IMR-90 (cell line): ENCODE data around the gene RADX. TPM values are rescaled to one million over a fixed set of nuclear protein-coding genes. Genes with fewer than 3 reads are reported as not detected.
"Not testable (repeated sequence)": the region's sequence is repeated elsewhere in the genome, so short reads cannot be mapped to it uniquely, and the experiment has no call there.

Experiments
- ATAC-seq: fragments of 200-7000 bp; cut with Tn5 transposase; 2 replicates; pipeline ENCODE4 v1.9.1; 2020; ENCODE audit warnings: low read depth, mild to moderate bottlenecking, moderate library complexity
- BruUV-seq: library from RNA; stranded (reverse); fragments of 400-500 nt; replicated peaks from 2 replicates; lab custom pipeline; 2021; lab: Mats Ljungman, UMichigan
- CTCF ChIA-PET: fragments of 300-600 bp; formaldehyde crosslinking; extraction: SDS; loops from one replicate; lab custom pipeline; 2021; ENCODE audit warnings: antibody characterized with exemption; lab: Yijun Ruan, JAX
- POLR2A ChIA-PET: fragments of 300-600 bp; sonication (Branson Sonifier 250); formaldehyde crosslinking; loops from one replicate; lab custom pipeline; 2022; ENCODE audit warnings: antibody characterized with exemption; ENCODE audit not compliant: unreplicated experiment; lab: Charles Lee
- DNase-seq: peaks from one replicate; pipeline ENCODE4 v3.0.0; 2013
- H2AFZ ChIP-seq: replicated peaks from 2 replicates; pipeline ENCODE3; 2013; ENCODE audit warnings: low read length, mild to moderate bottlenecking; ENCODE audit not compliant: poor library complexity
- H2AK5ac ChIP-seq: 2 replicates; pipeline ENCODE4 v1.6.1; 2013; ENCODE audit warnings: low read depth, low read length, inconsistent platforms
- H2AK9ac ChIP-seq: replicated peaks from 2 replicates; pipeline ENCODE3; 2013; ENCODE audit warnings: mild to moderate bottlenecking, low read depth, low read length, moderate library complexity; ENCODE audit not compliant: poor library complexity
- H2BK120ac ChIP-seq: 2 replicates; pipeline ENCODE4 v1.6.1; 2013; ENCODE audit warnings: low read depth, low read length, inconsistent platforms
- H2BK15ac ChIP-seq: 3 replicates; pipeline ENCODE4 v1.6.1; 2013; ENCODE audit warnings: low read depth, low read length, inconsistent platforms
- H2BK20ac ChIP-seq: 2 replicates; pipeline ENCODE4 v1.6.1; 2013; ENCODE audit warnings: low read depth, mild to moderate bottlenecking, inconsistent platforms, low read length, moderate library complexity
- H2BK5ac ChIP-seq: 2 replicates; pipeline ENCODE4 v1.6.1; 2013; ENCODE audit warnings: mild to moderate bottlenecking, low read depth, low read length, inconsistent platforms; ENCODE audit not compliant: poor library complexity, severe bottlenecking
- H3K14ac ChIP-seq: replicated peaks from 2 replicates; pipeline ENCODE4 v1.6.1; 2013; ENCODE audit warnings: low read depth, low read length, inconsistent platforms
- H3K18ac ChIP-seq: 2 replicates; pipeline ENCODE4 v1.6.1; 2013; ENCODE audit warnings: low read depth, low read length, control low read depth
- H3K23ac ChIP-seq: 2 replicates; pipeline ENCODE4 v1.6.1; 2013; ENCODE audit warnings: low read depth, low read length, inconsistent platforms
- H3K27ac ChIP-seq: 2 replicates; pipeline ENCODE4 v1.5.1; 2013; ENCODE audit warnings: mild to moderate bottlenecking, control low read depth, low read length; ENCODE audit not compliant: insufficient read depth
- H3K27me3 ChIP-seq: 2 replicates; pipeline ENCODE4 v1.6.1; 2013; ENCODE audit warnings: low read length; ENCODE audit not compliant: control insufficient read depth, insufficient read depth
- H3K36me3 ChIP-seq: 2 replicates; pipeline ENCODE4 v1.6.1; 2013; ENCODE audit warnings: low read length, mixed read lengths; ENCODE audit not compliant: control insufficient read depth, insufficient read depth
- H3K4ac ChIP-seq: 2 replicates; pipeline ENCODE4 v1.6.1; 2013; ENCODE audit warnings: low read depth, low read length, inconsistent platforms
- H3K4me1 ChIP-seq: 2 replicates; pipeline ENCODE4 v1.6.1; 2013; ENCODE audit warnings: low read length, mixed read lengths; ENCODE audit not compliant: control insufficient read depth, insufficient read depth
- H3K4me2 ChIP-seq: 2 replicates; pipeline ENCODE4 v1.6.1; 2013; ENCODE audit warnings: low read depth, mild to moderate bottlenecking, control low read depth, low read length, moderate library complexity
- H3K4me3 ChIP-seq: 2 replicates; pipeline ENCODE4 v1.5.1; 2013; ENCODE audit warnings: low read depth, mild to moderate bottlenecking, control low read depth, low read length, moderate library complexity; ENCODE audit not compliant: insufficient read depth
- H3K56ac ChIP-seq: 2 replicates; pipeline ENCODE4 v1.6.1; 2013; ENCODE audit warnings: low read length, inconsistent platforms; ENCODE audit not compliant: insufficient read depth; ENCODE audit errors: extremely low read depth
- H3K79me1 ChIP-seq, 2 experiments: 2 replicates each; pipeline ENCODE4 v1.6.1; 2013; ENCODE audit warnings: low read length in 2 of 2, inconsistent platforms in 1 of 2, low read depth in 1 of 2
- H3K9ac ChIP-seq: 2 replicates; pipeline ENCODE4 v1.6.1; 2013; ENCODE audit warnings: low read depth, low read length, control low read depth
- H3K9me1 ChIP-seq: 2 replicates; pipeline ENCODE4 v1.6.1; 2013; ENCODE audit warnings: low read length, inconsistent platforms; ENCODE audit not compliant: insufficient read depth
- H3K9me3 ChIP-seq: 2 replicates; pipeline ENCODE4 v1.6.1; 2013; ENCODE audit warnings: low read length; ENCODE audit not compliant: control insufficient read depth, insufficient read depth
- H4K20me1 ChIP-seq: 2 replicates; pipeline ENCODE4 v1.6.1; 2013; ENCODE audit warnings: low read length, inconsistent platforms; ENCODE audit not compliant: insufficient read depth
- H4K5ac ChIP-seq: 2 replicates; pipeline ENCODE4 v1.6.1; 2013; ENCODE audit warnings: mild to moderate bottlenecking, low read depth, low read length, control low read depth
- H4K8ac ChIP-seq, 2 experiments: 2 replicates each; pipeline ENCODE4 v1.6.1; 2013; ENCODE audit warnings: low read depth in 2 of 2, low read length in 2 of 2, control low read depth in 1 of 2, inconsistent platforms in 1 of 2
- H4K91ac ChIP-seq: 2 replicates; pipeline ENCODE4 v1.6.1; 2013; ENCODE audit warnings: low read depth, low read length, inconsistent platforms; ENCODE audit not compliant: insufficient read depth
- WGBS, 2 experiments: methylation state at CpG; one replicate each; pipeline versions ENCODE4 v1.1.5 to v1.1.7; 2013; ENCODE audit warnings: missing lambda C conversion rate in 2 of 2; ENCODE audit not compliant: insufficient read length in 1 of 2; ENCODE audit errors: extremely low coverage in 2 of 2; 5-methylcytosine and 5-hydroxymethylcytosine counted together
- dilution Hi-C: fragments of 300-500 bp; cut with HindIII; formaldehyde crosslinking; loops from one replicate; pipeline ENCODE4 v1.14.3; 2018; ENCODE audit warnings: low sequenced_read_pairs; ENCODE audit not compliant: unreplicated experiment
- in situ Hi-C: fragments of 300-500 bp; cut with MboI; formaldehyde crosslinking; loops from 3 replicates; pipeline ENCODE4 v1.14.3; 2019; ENCODE audit warnings: low sequenced_read_pairs, inconsistent platforms, mixed read lengths
- intact Hi-C: fragments of 100-400 bp; cut with micrococcal nuclease; formaldehyde crosslinking; loops from 2 replicates; pipeline ENCODE4 v1.10.0; 2022
- polyA plus RNA-seq, 3 experiments: library from polyadenylated mRNA; depleted of rRNA; stranded (reverse); fragments of >200 nt; gene quantifications; 2 replicates each; pipeline ENCODE4 v1.2.3, GENCODE V29; 2012; ENCODE audit warnings: low replicate concordance in 1 of 3
- total RNA-seq: library from RNA; depleted of rRNA; stranded (reverse); fragments of >200 nt; gene quantifications from 2 replicates; pipeline ENCODE4 v1.2.3, GENCODE V29; 2012
- TF ChIP-seq, protein P1 (sequence below): conservative IDR thresholded peaks from 2 replicates; pipeline ENCODE4 v1.5.1; 2012; ENCODE audit warnings: mild to moderate bottlenecking, low read depth, low read length, improper control_type of control experiment

Gene RADX
- total and polyA plus RNA-seq, 2 of the 4 experiments (the other 2 are of a cell fraction): 1.6 to 1.8 TPM

DNA sequence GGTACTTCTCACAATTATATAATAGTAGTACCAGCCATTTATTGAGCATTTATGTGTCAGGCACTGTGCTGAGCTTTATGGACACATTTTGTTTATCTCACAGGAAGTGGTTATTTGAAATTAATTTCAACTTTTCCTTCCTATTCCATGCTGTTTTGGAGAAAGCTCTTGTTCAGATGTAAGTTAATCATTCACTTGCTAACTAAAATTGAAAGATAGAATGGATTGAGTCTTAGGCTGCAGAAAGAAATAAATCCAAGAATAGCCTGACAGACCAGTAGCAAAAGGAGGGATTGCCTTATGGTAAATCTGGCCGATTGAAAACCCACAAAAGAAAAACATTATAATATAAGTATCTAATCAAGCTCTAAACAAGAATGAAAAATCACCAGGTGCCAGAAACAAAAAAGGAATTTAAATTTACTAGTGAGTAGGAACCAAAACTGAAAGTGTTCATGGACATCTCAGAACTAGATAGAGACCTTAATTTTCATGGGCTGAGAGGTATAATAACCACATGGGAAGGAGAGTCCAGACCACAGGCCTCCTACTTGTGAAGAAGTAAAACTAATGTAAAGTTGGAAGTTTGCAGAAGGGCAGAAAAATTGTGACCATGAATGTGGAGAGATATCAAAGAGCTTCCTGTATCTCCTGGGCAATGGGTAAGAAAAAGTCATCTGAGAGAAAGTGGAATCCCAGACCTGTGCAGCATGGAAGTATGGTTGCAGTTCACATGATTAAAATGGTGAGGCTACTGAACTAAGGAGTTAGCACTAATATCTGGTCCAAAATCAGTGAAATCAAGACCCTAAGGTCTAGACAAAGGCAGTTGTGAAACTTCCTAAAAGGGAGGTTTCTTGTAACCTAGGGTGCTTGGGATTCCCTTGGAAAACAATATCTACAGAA lies 38.0 kb downstream of the RADX start (continued):
- TF ChIP-seq, protein P1, sequence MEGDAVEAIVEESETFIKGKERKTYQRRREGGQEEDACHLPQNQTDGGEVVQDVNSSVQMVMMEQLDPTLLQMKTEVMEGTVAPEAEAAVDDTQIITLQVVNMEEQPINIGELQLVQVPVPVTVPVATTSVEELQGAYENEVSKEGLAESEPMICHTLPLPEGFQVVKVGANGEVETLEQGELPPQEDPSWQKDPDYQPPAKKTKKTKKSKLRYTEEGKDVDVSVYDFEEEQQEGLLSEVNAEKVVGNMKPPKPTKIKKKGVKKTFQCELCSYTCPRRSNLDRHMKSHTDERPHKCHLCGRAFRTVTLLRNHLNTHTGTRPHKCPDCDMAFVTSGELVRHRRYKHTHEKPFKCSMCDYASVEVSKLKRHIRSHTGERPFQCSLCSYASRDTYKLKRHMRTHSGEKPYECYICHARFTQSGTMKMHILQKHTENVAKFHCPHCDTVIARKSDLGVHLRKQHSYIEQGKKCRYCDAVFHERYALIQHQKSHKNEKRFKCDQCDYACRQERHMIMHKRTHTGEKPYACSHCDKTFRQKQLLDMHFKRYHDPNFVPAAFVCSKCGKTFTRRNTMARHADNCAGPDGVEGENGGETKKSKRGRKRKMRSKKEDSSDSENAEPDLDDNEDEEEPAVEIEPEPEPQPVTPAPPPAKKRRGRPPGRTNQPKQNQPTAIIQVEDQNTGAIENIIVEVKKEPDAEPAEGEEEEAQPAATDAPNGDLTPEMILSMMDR: no peak

DNA sequence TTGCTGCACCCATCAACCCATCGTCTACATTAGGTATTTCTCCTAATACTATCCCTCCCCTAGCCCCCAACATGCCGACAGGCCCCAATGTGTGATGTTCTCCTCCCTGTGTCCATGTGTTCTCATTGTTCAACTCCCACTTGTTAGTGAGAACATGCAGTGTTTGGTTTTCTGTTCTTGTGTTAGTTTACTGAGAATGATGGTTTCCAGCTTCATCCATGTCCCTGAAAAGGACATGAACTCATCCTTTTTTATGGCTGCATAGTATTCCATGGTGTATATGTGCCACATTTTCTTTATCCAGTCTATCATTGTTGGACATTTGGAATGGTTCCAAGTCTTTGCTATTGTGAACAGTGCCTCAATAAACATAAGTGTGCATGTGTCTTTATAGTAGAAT lies 41.8 kb downstream of the RADX start:
- H3K18ac ChIP-seq, in situ Hi-C loops, H4K20me1 ChIP-seq, H3K9me1 ChIP-seq, ATAC-seq, POLR2A ChIA-PET, H2BK20ac ChIP-seq, DNase-seq, H2AFZ ChIP-seq, H2BK120ac ChIP-seq, H2AK9ac ChIP-seq, intact Hi-C loops, H2BK5ac ChIP-seq, H3K56ac ChIP-seq, H3K79me1 ChIP-seq, H3K4me3 ChIP-seq, H3K9ac ChIP-seq, H4K5ac ChIP-seq, H3K27ac ChIP-seq, H3K23ac ChIP-seq, CTCF ChIA-PET, H4K91ac ChIP-seq, H3K4me1 ChIP-seq, H4K8ac ChIP-seq, H3K4ac ChIP-seq, H3K36me3 ChIP-seq, H3K4me2 ChIP-seq, H3K9me3 ChIP-seq, dilution Hi-C loops, BruUV-seq, H2AK5ac ChIP-seq, H3K14ac ChIP-seq, H3K27me3 ChIP-seq, H2BK15ac ChIP-seq: not testable (repeated sequence)
- no CpG with 5 or more reads among the region's 2 CpGs for WGBS, 2 experiments
